ENCODE data around the gene CNTNAP2. TPM values are rescaled to one million over a fixed set of nuclear protein-coding genes. Genes with fewer than 3 reads are reported as not detected.

The CNTNAP2 gene
- total RNA-seq, 1 experiment from 2014 or later: 0.03 TPM

- Histone ChIP-seq H3K27me3 (ENCODE audit: control insufficient read depth, insufficient read depth, low read length) (no peaks in the 10 kb centered on the region), H3K9me3 (ENCODE audit: control insufficient read depth, insufficient read depth, low read depth, low read length) (no peaks in the 10 kb centered on the region), H3K4me3 (ENCODE audit: low read depth in 2 of 2, low read length in 2 of 2) (no peak overlapping the region), H3K27ac (ENCODE audit: low read length) (no peak overlapping the region), H3K36me3 (ENCODE audit: control insufficient read depth, insufficient read depth, low read length) (no peaks in the 10 kb centered on the region), H3K4me1 (ENCODE audit: control insufficient read depth, insufficient read depth, low read length) (no peaks in the 10 kb centered on the region)
- intact Hi-C loops (cut with micrococcal nuclease; ENCODE audit: unreplicated experiment): no loop called here
- no TSS peak for BruUV-seq (replicated peaks)
- ChIA-PET CTCF (no interaction called here), POLR2A (no interaction called here)
- DNase-seq (ENCODE audit: low read depth, low spot score): no peak
- ATAC-seq: no peak
- in situ Hi-C loops (cut with HindIII; ENCODE audit: low pct_unique_long_range_greater_than_20kb, low sequenced_read_pairs): no loop called here
- TF ChIP-seq REST (IDR thresholded peaks at IDR 0.05; ENCODE audit: insufficient read depth in 1 of 2, low read depth in 2 of 2, low read length in 1 of 2) (no peak), POLR2AphosphoS5 (IDR thresholded peaks at IDR 0.05; ENCODE audit: low read depth, low read length) (no peak), TCF7L2 (IDR thresholded peaks at IDR 0.05; ENCODE audit: low read depth, low read length) (no peak), SIN3A (IDR thresholded peaks at IDR 0.05; ENCODE audit: borderline replicate concordance, insufficient read depth, low read depth, low read length) (no peak)
- TF ChIP-seq, protein P1, sequence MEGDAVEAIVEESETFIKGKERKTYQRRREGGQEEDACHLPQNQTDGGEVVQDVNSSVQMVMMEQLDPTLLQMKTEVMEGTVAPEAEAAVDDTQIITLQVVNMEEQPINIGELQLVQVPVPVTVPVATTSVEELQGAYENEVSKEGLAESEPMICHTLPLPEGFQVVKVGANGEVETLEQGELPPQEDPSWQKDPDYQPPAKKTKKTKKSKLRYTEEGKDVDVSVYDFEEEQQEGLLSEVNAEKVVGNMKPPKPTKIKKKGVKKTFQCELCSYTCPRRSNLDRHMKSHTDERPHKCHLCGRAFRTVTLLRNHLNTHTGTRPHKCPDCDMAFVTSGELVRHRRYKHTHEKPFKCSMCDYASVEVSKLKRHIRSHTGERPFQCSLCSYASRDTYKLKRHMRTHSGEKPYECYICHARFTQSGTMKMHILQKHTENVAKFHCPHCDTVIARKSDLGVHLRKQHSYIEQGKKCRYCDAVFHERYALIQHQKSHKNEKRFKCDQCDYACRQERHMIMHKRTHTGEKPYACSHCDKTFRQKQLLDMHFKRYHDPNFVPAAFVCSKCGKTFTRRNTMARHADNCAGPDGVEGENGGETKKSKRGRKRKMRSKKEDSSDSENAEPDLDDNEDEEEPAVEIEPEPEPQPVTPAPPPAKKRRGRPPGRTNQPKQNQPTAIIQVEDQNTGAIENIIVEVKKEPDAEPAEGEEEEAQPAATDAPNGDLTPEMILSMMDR (IDR thresholded peaks at IDR 0.05): no peak
Observed at GRCh38 chr7:147869456-147869855, 1752.9 kb downstream of the CNTNAP2 start.

DNA sequence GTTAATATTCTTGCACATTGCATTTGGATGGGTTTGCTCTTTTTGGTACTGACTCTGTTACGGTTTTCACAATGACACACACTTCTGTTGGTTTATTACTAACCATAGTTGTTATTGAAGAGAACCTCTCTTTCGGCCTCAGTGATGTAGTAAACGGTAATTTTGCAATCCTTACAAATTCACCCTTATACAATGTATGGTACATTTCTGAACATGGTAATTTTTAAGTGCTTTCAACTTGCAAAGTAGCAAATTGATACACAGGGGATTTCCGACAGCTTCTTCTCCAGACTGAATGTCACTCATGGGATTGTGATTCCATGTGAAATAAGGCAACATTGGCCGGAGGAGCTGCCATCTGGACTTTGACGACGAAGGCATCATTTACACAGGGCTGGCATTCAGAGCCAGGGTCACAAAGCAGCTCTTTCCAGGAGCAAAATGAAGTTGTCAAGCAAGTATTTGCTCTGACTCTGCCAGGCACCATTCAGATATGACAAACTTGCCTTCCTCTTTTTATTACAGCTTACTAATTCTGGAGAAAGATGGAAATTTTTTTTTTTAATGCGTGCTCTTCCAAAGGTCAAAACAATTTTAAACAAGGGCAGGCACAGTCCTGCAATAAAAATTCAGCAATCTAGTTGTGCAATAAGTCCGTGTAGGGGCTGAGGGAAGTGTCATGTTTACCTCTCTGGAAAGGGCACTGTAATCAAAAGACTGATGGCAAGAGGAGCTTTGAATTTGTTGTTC, 1762.5 kb downstream of the CNTNAP2 start:
- H3K4me3 ChIP-seq (ENCODE audit: low read depth in 2 of 2, low read length in 2 of 2): no peak overlapping the region
- no peak overlapping the region for H3K27ac ChIP-seq (ENCODE audit: low read length)
- in situ Hi-C loops (cut with HindIII; ENCODE audit: low pct_unique_long_range_greater_than_20kb, low sequenced_read_pairs): no loop called here
- no peaks in the 10 kb centered on the region for H3K4me1 ChIP-seq (ENCODE audit: control insufficient read depth, insufficient read depth, low read length)
- ATAC-seq (no peak), DNase-seq (ENCODE audit: low read depth, low spot score) (no peak)
- no peak for TF ChIP-seq SIN3A (IDR thresholded peaks at IDR 0.05; ENCODE audit: borderline replicate concordance, insufficient read depth, low read depth, low read length)
- TF ChIP-seq REST (IDR thresholded peaks at IDR 0.05; ENCODE audit: insufficient read depth in 1 of 2, low read depth in 2 of 2, low read length in 1 of 2): no peak
- no peak for TF ChIP-seq POLR2AphosphoS5 (IDR thresholded peaks at IDR 0.05; ENCODE audit: low read depth, low read length)
- TF ChIP-seq, protein P1 (IDR thresholded peaks at IDR 0.05): no peak
- no peak for TF ChIP-seq TCF7L2 (IDR thresholded peaks at IDR 0.05; ENCODE audit: low read depth, low read length)
- no peaks in the 10 kb centered on the region for H3K27me3 ChIP-seq (ENCODE audit: control insufficient read depth, insufficient read depth, low read length)
- intact Hi-C loops (cut with micrococcal nuclease; ENCODE audit: unreplicated experiment): no loop called here
- ChIA-PET POLR2A (no interaction called here), CTCF (no interaction called here)
- H3K9me3 ChIP-seq (ENCODE audit: control insufficient read depth, insufficient read depth, low read depth, low read length): no peaks in the 10 kb centered on the region
- BruUV-seq (replicated peaks): no TSS peak
- H3K36me3 ChIP-seq (ENCODE audit: control insufficient read depth, insufficient read depth, low read length): no peaks in the 10 kb centered on the region
